Memory B cell (primary cell): ENCODE data around the gene ELOA.

ENCODE experiments used
- ATAC-seq: fragments of 150-1000 bp; cut with Tn5 transposase; 2 replicates; pipeline ENCODE4 v1.10.0; 2021; ENCODE audit warnings: low read depth, mild to moderate bottlenecking, moderate library complexity
- DNase-seq, 2 donors: peaks; one replicate each; pipeline ENCODE4 v3.0.0; 2022; ENCODE audit warnings: low spot score in 2 of 2
- H3K27ac Mint-ChIP-seq: one replicate; pipeline ENCODE4 v1.8.0; 2022; ENCODE audit warnings: mild to moderate bottlenecking, moderate library complexity, mixed read lengths
- H3K27me3 Mint-ChIP-seq: one replicate; pipeline ENCODE4 v1.8.0; 2022; ENCODE audit warnings: mixed read lengths
- H3K36me3 Mint-ChIP-seq: one replicate; pipeline ENCODE4 v1.8.0; 2022; ENCODE audit warnings: mild to moderate bottlenecking, mixed read lengths
- H3K4me1 Mint-ChIP-seq: one replicate; pipeline ENCODE4 v1.8.0; 2022; ENCODE audit warnings: mixed read lengths
- H3K4me3 Mint-ChIP-seq: one replicate; pipeline ENCODE4 v1.8.0; 2022; ENCODE audit warnings: mild to moderate bottlenecking, moderate library complexity, mixed read lengths
- H3K9me3 Mint-ChIP-seq: one replicate; pipeline ENCODE4 v1.8.0; 2022; ENCODE audit warnings: mixed read lengths

ELOA gene

GRCh38 chr1:23743287-23744152, at the start of gene ELOA:
Gene ELOA (plus strand): TSS chr1:23743471. CDS start chr1:23743504, 33 bp downstream.
- DNase-seq: peak; percentile 53 to 70
- peaks cover 44% of the 10 kb centered on the region for H3K4me1 Mint-ChIP-seq
- peak; percentile 91 for ATAC-seq
- H3K27me3 Mint-ChIP-seq: no peaks in the 10 kb centered on the region
- peak within 1 kb of the TSS; percentile 86 for H3K27ac Mint-ChIP-seq
- H3K36me3 Mint-ChIP-seq: peaks cover 9% of the 10 kb centered on the region
- peak within 1 kb of the TSS; percentile 94 for H3K4me3 Mint-ChIP-seq
- H3K9me3 Mint-ChIP-seq: no peaks in the 10 kb centered on the region

GRCh38 chr1:23693599-23693998, 49.7 kb upstream of the ELOA start:
- Mint-ChIP-seq H3K27ac (peak overlapping the region; percentile 89), H3K9me3 (no peaks in the 10 kb centered on the region), H3K36me3 (peaks cover 31% of the 10 kb centered on the region), H3K4me1 (peaks cover 37% of the 10 kb centered on the region), H3K4me3 (peak overlapping the region; percentile 41), H3K27me3 (no peaks in the 10 kb centered on the region)
- ATAC-seq (no peak), DNase-seq (no peak)

- DNase-seq: no peak
- Mint-ChIP-seq H3K27ac (peak overlapping the region; percentile 89), H3K4me1 (peaks cover 37% of the 10 kb centered on the region), H3K27me3 (no peaks in the 10 kb centered on the region), H3K9me3 (no peaks in the 10 kb centered on the region), H3K4me3 (peak overlapping the region; percentile 3), H3K36me3 (peaks cover 31% of the 10 kb centered on the region)
- ATAC-seq: no peak
These were observed 48.9 kb upstream of the ELOA start for GRCh38 chr1:23694371-23694770.

GRCh38 chr1:23695667-23696066, 47.6 kb upstream of the ELOA start:
- DNase-seq: no peak
- no peak for ATAC-seq
- H3K36me3 Mint-ChIP-seq: peaks cover 38% of the 10 kb centered on the region
- H3K9me3 Mint-ChIP-seq: no peaks in the 10 kb centered on the region
- peaks cover 41% of the 10 kb centered on the region for H3K4me1 Mint-ChIP-seq
- H3K4me3 Mint-ChIP-seq: no peak overlapping the region
- H3K27me3 Mint-ChIP-seq: no peaks in the 10 kb centered on the region
- H3K27ac Mint-ChIP-seq: peak overlapping the region; percentile 29

GRCh38 chr1:23696335-23696989, 46.8 kb upstream of the ELOA start:
- Mint-ChIP-seq H3K36me3 (peaks cover 40% of the 10 kb centered on the region), H3K27me3 (no peaks in the 10 kb centered on the region), H3K4me3 (no peak overlapping the region), H3K27ac (peak overlapping the region; percentile 29), H3K9me3 (no peaks in the 10 kb centered on the region), H3K4me1 (peaks cover 41% of the 10 kb centered on the region)
- ATAC-seq (no peak), DNase-seq (no peak)

GRCh38 chr1:23698466-23698865, 44.8 kb upstream of the ELOA start:
- peaks cover 28% of the 10 kb centered on the region for H3K4me1 Mint-ChIP-seq
- no peak overlapping the region for H3K4me3 Mint-ChIP-seq
- ATAC-seq (no peak), DNase-seq (no peak)
- H3K36me3 Mint-ChIP-seq: peaks cover 38% of the 10 kb centered on the region
- no peak overlapping the region for H3K27ac Mint-ChIP-seq
- no peaks in the 10 kb centered on the region for H3K27me3 Mint-ChIP-seq
- no peaks in the 10 kb centered on the region for H3K9me3 Mint-ChIP-seq

- Mint-ChIP-seq H3K27me3 (no peaks in the 10 kb centered on the region), H3K9me3 (no peaks in the 10 kb centered on the region), H3K4me3 (no peak overlapping the region), H3K36me3 (peaks cover 29% of the 10 kb centered on the region), H3K4me1 (peaks cover 20% of the 10 kb centered on the region), H3K27ac (peak overlapping the region; percentile 45)
- DNase-seq: no peak
- peak; percentile 42 for ATAC-seq
These were observed 43.7 kb upstream of the ELOA start for GRCh38 chr1:23699280-23700179.

- Mint-ChIP-seq H3K9me3 (no peaks in the 10 kb centered on the region), H3K27me3 (no peaks in the 10 kb centered on the region), H3K4me3 (no peak overlapping the region), H3K27ac (no peak overlapping the region), H3K4me1 (peaks cover 6% of the 10 kb centered on the region), H3K36me3 (peaks cover 16% of the 10 kb centered on the region)
- no peak for ATAC-seq
- no peak for DNase-seq
These were observed 42.0 kb upstream of the ELOA start for GRCh38 chr1:23701310-23701709.

GRCh38 chr1:23701996-23702395, 41.3 kb upstream of the ELOA start:
- DNase-seq (no peak), ATAC-seq (no peak)
- Mint-ChIP-seq H3K4me3 (no peak overlapping the region), H3K27ac (no peak overlapping the region), H3K27me3 (no peaks in the 10 kb centered on the region), H3K9me3 (no peaks in the 10 kb centered on the region), H3K36me3 (peaks cover 13% of the 10 kb centered on the region), H3K4me1 (peaks cover 3% of the 10 kb centered on the region)

GRCh38 chr1:23704834-23705495, 38.3 kb upstream of the ELOA start:
- no peak overlapping the region for H3K27ac Mint-ChIP-seq
- DNase-seq (no peak), ATAC-seq (no peak)
- H3K36me3 Mint-ChIP-seq: peaks cover 9% of the 10 kb centered on the region
- peaks cover 11% of the 10 kb centered on the region for H3K4me1 Mint-ChIP-seq
- no peak overlapping the region for H3K4me3 Mint-ChIP-seq
- no peaks in the 10 kb centered on the region for H3K27me3 Mint-ChIP-seq
- no peaks in the 10 kb centered on the region for H3K9me3 Mint-ChIP-seq

- ATAC-seq (no peak), DNase-seq (no peak)
- H3K27me3 Mint-ChIP-seq: no peaks in the 10 kb centered on the region
- H3K9me3 Mint-ChIP-seq: no peaks in the 10 kb centered on the region
- H3K36me3 Mint-ChIP-seq: no peaks in the 10 kb centered on the region
- H3K27ac Mint-ChIP-seq: peak overlapping the region; percentile 29
- H3K4me1 Mint-ChIP-seq: peaks cover 11% of the 10 kb centered on the region
- no peak overlapping the region for H3K4me3 Mint-ChIP-seq
These were observed 34.0 kb upstream of the ELOA start for GRCh38 chr1:23709229-23709628.

GRCh38 chr1:23718482-23718881, 24.8 kb upstream of the ELOA start:
- H3K27ac Mint-ChIP-seq: peak overlapping the region; percentile 64
- H3K27me3 Mint-ChIP-seq: no peaks in the 10 kb centered on the region
- no peak for DNase-seq
- no peaks in the 10 kb centered on the region for H3K36me3 Mint-ChIP-seq
- H3K4me1 Mint-ChIP-seq: peaks cover 29% of the 10 kb centered on the region
- ATAC-seq: no peak
- H3K4me3 Mint-ChIP-seq: peak overlapping the region; percentile 40
- no peaks in the 10 kb centered on the region for H3K9me3 Mint-ChIP-seq

- no peaks in the 10 kb centered on the region for H3K9me3 Mint-ChIP-seq
- no peaks in the 10 kb centered on the region for H3K27me3 Mint-ChIP-seq
- no peak overlapping the region for H3K4me3 Mint-ChIP-seq
- H3K36me3 Mint-ChIP-seq: no peaks in the 10 kb centered on the region
- H3K27ac Mint-ChIP-seq: peak overlapping the region; percentile 89
- ATAC-seq (no peak), DNase-seq (no peak)
- peaks cover 33% of the 10 kb centered on the region for H3K4me1 Mint-ChIP-seq
These were observed 24.0 kb upstream of the ELOA start for GRCh38 chr1:23719162-23719820.
